Measurements from ENCODE around the gene TUT7.
A peak's percentile ranks its signal among the peaks of the same experiment; 100 is the strongest.
"Not testable (repeated sequence)": the region's sequence is repeated elsewhere in the genome, so short reads cannot be mapped to it uniquely, and the experiment has no call there.

Gene TUT7

GRCh38 chr9:86301686-86302085 is 52.5 kb downstream of the TUT7 start:
- DNase-seq (ENCODE audit: low read depth in 2 of 2), result no peak

GRCh38 chr9:86300701-86301100 is 53.5 kb downstream of the TUT7 start:
- no peak for DNase-seq (ENCODE audit: low read depth in 2 of 2)

GRCh38 chr9:86298873-86299272 is 55.3 kb downstream of the TUT7 start:
- DNase-seq (ENCODE audit: low read depth in 2 of 2), result no peak

GRCh38 chr9:86290341-86290740 is 63.9 kb downstream of the TUT7 start:
- not testable (repeated sequence) for DNase-seq (ENCODE audit: low read depth in 2 of 2)

- no peak for DNase-seq (ENCODE audit: low read depth in 2 of 2)
Observed at GRCh38 chr9:86288499-86289198, 65.6 kb downstream of the TUT7 start.

GRCh38 chr9:86287013-86287412 is 67.2 kb downstream of the TUT7 start:
- peak; percentile 31 to 32 for DNase-seq (ENCODE audit: low read depth in 2 of 2)

- DNase-seq (ENCODE audit: low read depth in 2 of 2), result no peak
Observed at GRCh38 chr9:86286278-86286677, 67.9 kb downstream of the TUT7 start.

- DNase-seq (ENCODE audit: low read depth in 2 of 2), result no peak
Observed at GRCh38 chr9:86285261-86285660, 68.9 kb downstream of the TUT7 start.

GRCh38 chr9:86282979-86283535 is 71.2 kb downstream of the TUT7 start:
- peak; percentile 24 to 31 for DNase-seq (ENCODE audit: low read depth in 2 of 2)

GRCh38 chr9:86282077-86282978 is 71.9 kb downstream of the TUT7 start, which contains the start of gene ISCA1:
ISCA1 (minus strand) TSS chr9:86282538; CDS start chr9:86282458, 80 bp downstream.
- DNase-seq (ENCODE audit: low read depth in 2 of 2), result peak; percentile 79

- no peak for DNase-seq (ENCODE audit: low read depth in 2 of 2)
Observed at GRCh38 chr9:86281593-86282076, 72.6 kb downstream of the TUT7 start.

GRCh38 chr9:86280580-86280979 is 73.6 kb downstream of the TUT7 start:
- no peak for DNase-seq (ENCODE audit: low read depth in 2 of 2)

GRCh38 chr9:86279839-86280238 is 74.4 kb downstream of the TUT7 start:
- no peak for DNase-seq (ENCODE audit: low read depth in 2 of 2)

GRCh38 chr9:86277072-86277471 is 77.1 kb downstream of the TUT7 start:
- no peak for DNase-seq (ENCODE audit: low read depth in 2 of 2)

GRCh38 chr9:86275962-86276361 is 78.2 kb downstream of the TUT7 start:
- no peak for DNase-seq (ENCODE audit: low read depth in 2 of 2)

- no peak for DNase-seq (ENCODE audit: low read depth in 2 of 2)
Observed at GRCh38 chr9:86274821-86275643, 79.2 kb downstream of the TUT7 start.

GRCh38 chr9:86272221-86272620 is 82.0 kb downstream of the TUT7 start:
- DNase-seq (ENCODE audit: low read depth in 2 of 2), result no peak

GRCh38 chr9:86263876-86264275 is 90.3 kb downstream of the TUT7 start:
- no peak for DNase-seq (ENCODE audit: low read depth in 2 of 2)

- DNase-seq (ENCODE audit: low read depth in 2 of 2), result no peak
Observed at GRCh38 chr9:86262492-86262891, 91.7 kb downstream of the TUT7 start.

GRCh38 chr9:86259557-86259956 is 94.7 kb downstream of the TUT7 start, which contains the start of gene C9orf153:
C9orf153 (minus strand) TSS chr9:86259657; CDS start chr9:86229603, 30,054 bp downstream.
- DNase-seq (ENCODE audit: low read depth in 2 of 2), result no peak

- DNase-seq (ENCODE audit: low read depth in 2 of 2), result no peak
Observed at GRCh38 chr9:86257391-86257790, 96.8 kb downstream of the TUT7 start.

Data from fibroblast of skin of left quadriceps (primary cell).